NK-92 (cell line): ENCODE measurements around the gene MYOD1.

Experiments
- DNase-seq: peaks from one replicate; lab custom pipeline; 2025; ENCODE audit not compliant: unreplicated experiment; lab: John Stamatoyannopoulos, UW

The MYOD1 gene

GRCh38 chr11:17700991-17701390 lies 18.4 kb upstream of the MYOD1 start:
- DNase-seq = no peak

- DNase-seq = no peak
Observed at GRCh38 chr11:17702876-17703275, 16.5 kb upstream of the MYOD1 start.

- no peak for DNase-seq
Observed at GRCh38 chr11:17703951-17704350, 15.4 kb upstream of the MYOD1 start.

- no peak for DNase-seq
Observed at GRCh38 chr11:17707830-17708229, 11.5 kb upstream of the MYOD1 start.

- DNase-seq = no peak
Observed at GRCh38 chr11:17711836-17712235, 7.5 kb upstream of the MYOD1 start.

GRCh38 chr11:17713851-17714250 lies 5.5 kb upstream of the MYOD1 start:
- DNase-seq = no peak

GRCh38 chr11:17714356-17714854 lies 5.0 kb upstream of the MYOD1 start:
- DNase-seq = no peak

- DNase-seq = no peak
Observed at GRCh38 chr11:17714870-17715269, 4.5 kb upstream of the MYOD1 start.

- no peak for DNase-seq
Observed at GRCh38 chr11:17716807-17717206, 2.6 kb upstream of the MYOD1 start.

- DNase-seq = no peak
Observed at GRCh38 chr11:17718015-17718414, 1.4 kb upstream of the MYOD1 start.

- no peak for DNase-seq
Observed at GRCh38 chr11:17718510-17718962, 835 bp upstream of the MYOD1 start.

- DNase-seq = no peak
Observed at GRCh38 chr11:17719938-17720795, 796 bp downstream of the MYOD1 start.

- no peak for DNase-seq
Observed at GRCh38 chr11:17720796-17721171, 1.4 kb downstream of the MYOD1 start.

- DNase-seq = no peak
Observed at GRCh38 chr11:17721242-17721999, 2.0 kb downstream of the MYOD1 start.

GRCh38 chr11:17722000-17722643 lies 2.8 kb downstream of the MYOD1 start:
- DNase-seq = no peak

GRCh38 chr11:17724020-17724908 lies 4.9 kb downstream of the MYOD1 start:
- no peak for DNase-seq

GRCh38 chr11:17725174-17725573 lies 5.8 kb downstream of the MYOD1 start:
- DNase-seq = no peak

GRCh38 chr11:17730137-17730536 lies 10.8 kb downstream of the MYOD1 start:
- no peak for DNase-seq

GRCh38 chr11:17730608-17731462 lies 11.5 kb downstream of the MYOD1 start:
- DNase-seq = no peak

GRCh38 chr11:17733261-17733660 lies 13.9 kb downstream of the MYOD1 start:
- no peak for DNase-seq
